HG02678 (cell line): Measurements from ENCODE around the gene APBA1.
"Not testable (repeated sequence)": the region's sequence is repeated elsewhere in the genome, so short reads cannot be mapped to it uniquely, and the experiment has no call there.

Experiments
- ATAC-seq: cut with Tn5 transposase; IDR thresholded peaks from one replicate; pipeline ENCODE4 v1.9.1; 2021; ENCODE audit warnings: mild to moderate bottlenecking, moderate library complexity; ENCODE audit not compliant: unreplicated experiment

APBA1 gene

DNA sequence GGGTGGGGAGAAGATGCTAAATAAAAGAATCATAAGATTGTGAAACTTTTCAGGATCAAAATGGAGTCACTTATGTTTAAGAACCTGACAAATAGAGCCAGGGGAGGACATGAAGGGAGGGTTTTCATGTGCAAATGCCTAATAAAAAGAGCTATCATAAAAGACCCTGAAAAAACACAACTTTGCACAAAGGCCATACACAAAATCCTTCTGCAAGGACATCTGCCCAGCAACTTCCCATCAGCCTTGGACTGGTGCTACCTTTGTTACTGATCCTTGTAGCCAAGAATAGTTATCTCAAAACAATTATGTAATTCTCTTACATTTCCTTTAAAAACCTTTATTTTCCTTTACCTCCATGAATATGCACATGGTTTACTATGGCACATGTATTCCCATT lies 63.0 kb downstream of the APBA1 start:
- ATAC-seq = no peak

GRCh38 chr9:69606089-69606488 lies 66.1 kb downstream of the APBA1 start:
- no peak for ATAC-seq

DNA sequence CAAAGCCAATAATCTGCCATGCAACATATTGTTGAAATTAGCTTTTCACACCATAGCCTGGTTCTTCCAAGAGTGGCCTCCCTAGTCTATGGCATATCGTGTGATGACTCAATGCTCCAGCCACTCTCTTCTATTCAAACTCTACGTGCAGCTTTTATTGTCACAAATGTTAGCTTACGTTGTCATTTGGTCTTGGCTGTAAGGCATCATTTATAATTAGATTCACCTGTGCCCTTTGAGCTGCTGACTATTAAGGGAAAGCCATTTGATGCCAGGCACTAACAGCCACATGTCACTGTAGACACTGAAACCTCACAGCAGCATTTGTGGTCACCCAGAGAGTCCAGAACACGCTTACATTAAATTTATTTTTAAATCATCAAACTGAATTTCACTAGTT lies 66.8 kb downstream of the APBA1 start:
- no peak for ATAC-seq

DNA sequence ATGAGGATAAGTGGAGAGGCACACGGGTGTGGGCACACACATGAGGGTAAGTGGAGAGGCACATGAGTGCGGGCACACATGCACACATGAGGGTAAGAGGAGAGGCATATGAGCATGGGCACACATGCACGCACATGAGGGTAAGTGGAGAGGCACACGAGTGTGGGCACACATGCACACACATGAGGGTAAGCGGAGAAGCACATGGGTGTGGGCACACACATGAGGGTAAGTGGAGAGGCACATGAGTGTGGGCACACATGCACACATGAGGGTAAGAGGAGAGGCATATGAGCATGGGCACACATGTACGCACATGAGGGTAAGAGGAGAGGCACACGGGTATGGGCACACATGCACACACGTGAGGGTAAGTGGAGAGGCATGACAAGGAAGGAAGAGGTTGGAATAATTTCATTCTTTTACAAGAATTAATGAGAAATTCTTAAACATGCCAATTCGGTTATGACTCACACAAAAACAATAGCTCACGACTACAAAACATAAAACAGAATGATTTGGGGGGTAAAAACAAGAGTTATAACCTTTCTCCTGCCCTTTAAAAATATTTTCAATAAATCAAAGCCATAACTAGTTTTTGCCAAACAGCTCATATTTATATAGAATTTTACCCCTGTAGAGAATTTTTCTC lies 67.5 kb downstream of the APBA1 start:
- ATAC-seq = no peak

GRCh38 chr9:69603656-69604055 lies 68.5 kb downstream of the APBA1 start:
- ATAC-seq = no peak

GRCh38 chr9:69602773-69603172 lies 69.4 kb downstream of the APBA1 start:
- no peak for ATAC-seq

- ATAC-seq = no peak
Observed at GRCh38 chr9:69601698-69602097, 70.5 kb downstream of the APBA1 start.

DNA sequence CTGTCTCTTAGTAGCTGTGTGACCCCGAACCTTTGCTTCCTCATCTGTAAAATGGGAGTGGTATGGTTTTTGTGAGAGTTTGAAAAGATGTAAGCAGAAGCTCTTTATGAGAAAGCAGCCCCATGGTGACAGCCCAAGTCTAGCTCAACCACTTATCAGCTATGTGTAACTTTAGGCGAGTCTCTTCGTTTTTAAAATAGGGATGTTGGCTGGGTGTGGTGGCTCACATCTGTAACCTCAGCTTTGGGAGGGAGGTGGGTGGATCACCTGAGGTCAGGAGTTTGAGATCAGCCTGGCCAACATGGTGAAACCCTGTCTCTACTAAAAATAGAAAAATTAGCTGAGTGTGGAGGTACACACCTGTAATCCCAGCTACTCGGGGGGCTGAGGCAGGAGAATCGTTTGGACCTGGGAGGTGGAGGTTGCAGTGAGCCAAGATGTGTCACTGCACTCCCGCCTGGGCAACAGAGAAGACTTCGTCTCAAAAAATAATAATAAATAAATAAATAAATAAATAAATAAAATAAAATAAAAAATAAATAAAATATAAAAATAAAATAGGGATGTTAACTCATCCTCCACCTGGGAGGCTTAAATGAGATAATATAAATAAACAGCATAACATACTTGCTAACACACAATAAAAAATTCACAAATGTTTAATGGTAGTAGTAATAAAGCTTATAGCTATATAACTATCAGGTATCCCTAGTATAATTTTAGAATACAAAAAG lies 71.7 kb downstream of the APBA1 start:
- no peak for ATAC-seq

DNA sequence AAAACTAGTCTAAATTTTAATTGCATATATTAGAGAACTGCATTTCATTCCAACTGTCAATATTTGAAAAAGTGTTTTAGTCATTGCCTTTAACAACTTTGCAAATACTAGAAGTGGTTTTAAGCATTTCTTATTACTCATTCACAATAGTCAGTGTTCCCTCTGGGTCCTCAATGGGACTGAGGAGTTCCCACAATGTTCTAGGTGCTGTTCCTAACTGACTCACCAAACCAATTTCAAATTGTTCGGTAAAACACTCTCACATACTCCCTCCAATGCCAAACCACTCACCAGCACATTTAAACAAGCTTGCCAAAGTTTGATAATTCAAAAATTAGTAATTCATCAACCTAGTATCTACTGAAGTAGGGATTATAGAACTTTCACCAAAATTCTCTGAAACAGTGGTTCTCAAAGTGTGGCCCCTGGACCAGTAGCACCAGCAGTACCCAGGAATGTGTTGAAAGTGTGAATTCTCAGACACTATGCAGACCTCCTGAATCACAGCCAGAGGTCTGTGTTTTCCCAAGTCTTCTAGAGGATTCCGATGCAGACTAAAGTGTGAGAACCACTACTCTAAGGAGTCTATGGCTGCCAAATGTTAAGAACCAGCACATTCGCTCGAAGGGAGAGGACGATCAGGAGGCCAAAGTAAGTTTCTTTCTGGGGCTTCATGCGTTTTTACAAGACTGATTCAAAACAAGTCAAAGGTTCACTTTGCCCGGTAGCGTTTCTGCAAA lies 72.8 kb downstream of the APBA1 start:
- ATAC-seq = no peak

DNA sequence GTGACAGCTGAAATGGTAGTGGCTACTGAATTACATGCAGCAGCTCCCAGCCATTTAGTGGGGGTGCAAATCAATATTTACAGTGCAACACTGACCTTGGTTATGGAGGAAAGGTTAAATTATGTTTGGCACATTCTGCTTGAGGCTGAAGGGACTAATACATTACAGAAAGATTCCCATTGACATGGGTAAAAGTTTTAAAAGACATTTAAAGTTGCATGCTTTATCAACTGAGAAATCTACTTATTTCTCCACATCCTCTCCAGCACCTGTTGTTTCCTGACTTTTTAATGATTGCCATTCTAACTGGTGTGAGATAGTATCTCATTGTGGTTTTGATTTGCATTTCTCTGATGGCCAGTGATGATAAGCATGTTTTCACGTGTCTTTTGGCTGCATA lies 75.3 kb downstream of the APBA1 start:
- ATAC-seq = not testable (repeated sequence)

- no peak for ATAC-seq
Observed at GRCh38 chr9:69594180-69594579, 78.0 kb downstream of the APBA1 start.

DNA sequence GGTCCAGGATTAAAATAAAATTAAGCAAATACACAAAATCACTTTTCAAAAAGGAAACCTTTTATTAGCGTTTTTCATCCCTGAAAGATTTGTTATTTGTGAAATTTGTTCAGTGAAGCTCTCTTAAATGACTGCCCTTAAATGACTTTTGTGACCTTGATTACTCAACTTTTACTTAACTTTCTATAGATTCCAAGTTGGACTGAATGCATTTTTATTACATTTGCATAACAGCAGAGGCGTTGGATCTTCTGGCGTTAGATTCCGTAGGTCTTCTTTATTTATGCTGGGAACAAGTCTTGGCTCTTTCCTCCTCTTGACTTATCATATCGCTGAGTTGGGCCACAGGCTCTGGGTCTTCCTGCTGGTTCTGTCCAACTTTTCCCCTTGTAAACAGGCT lies 78.4 kb downstream of the APBA1 start:
- no peak for ATAC-seq

- ATAC-seq = no peak
Observed at GRCh38 chr9:69593301-69593700, 78.9 kb downstream of the APBA1 start.

DNA sequence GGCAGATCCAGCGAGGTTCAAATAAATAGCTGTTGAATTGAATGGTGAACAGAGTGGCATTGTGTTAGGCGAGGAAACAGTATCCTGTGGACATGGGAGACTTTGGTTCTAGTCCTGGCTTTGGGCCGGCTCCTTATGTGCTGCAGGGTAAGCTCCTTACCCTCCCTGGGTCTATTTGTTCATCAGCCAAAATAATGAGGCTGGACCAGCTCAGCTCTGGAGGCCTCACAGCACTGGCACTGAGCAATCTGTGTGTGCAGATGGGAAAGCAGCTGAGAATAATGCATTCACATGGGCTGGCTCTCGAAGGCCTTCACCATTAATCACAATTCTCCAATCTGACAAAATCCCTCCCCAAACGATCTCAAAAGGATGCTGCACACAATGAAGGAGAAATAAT lies 81.9 kb downstream of the APBA1 start:
- no peak for ATAC-seq

GRCh38 chr9:69589156-69589555 lies 83.0 kb downstream of the APBA1 start:
- ATAC-seq = no peak

DNA sequence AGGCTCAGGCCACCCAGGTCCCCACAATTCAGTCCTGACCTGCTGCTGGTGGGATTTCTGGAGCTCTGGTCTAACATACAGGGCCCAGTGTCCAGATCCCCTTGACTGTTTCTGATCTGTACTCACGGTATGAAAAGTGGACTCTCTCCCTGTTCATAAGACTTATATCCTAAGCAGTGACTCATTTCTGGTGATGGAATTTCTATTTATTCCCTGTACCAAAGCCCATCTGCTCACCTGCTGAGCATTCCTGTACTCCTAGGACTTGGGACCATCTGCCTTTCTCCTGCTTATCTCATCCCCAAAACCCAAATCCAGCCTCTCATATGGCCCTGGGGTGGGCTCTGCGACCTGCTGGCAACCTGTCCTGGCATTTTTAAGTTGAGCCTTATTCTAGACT lies 86.6 kb downstream of the APBA1 start:
- ATAC-seq = no peak

DNA sequence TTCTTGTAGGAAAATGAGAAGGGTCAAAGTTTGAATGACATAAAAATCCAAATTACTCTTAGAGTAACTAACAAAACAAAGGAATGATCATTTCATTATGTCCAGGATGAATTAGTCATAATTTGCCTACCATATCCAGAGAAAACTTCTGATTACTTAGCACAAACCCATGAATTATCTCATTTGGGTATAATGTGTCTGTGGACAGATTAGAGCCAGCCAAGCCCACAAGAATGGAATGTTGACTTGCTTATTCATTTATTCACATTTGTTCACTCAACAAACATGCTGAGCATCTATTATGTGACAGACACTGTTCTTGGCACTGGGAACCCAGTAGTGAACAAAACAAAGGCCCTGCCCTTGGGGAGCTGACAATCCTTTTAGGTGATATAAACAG lies 87.4 kb downstream of the APBA1 start:
- ATAC-seq = no peak

GRCh38 chr9:69583645-69584234 lies 88.4 kb downstream of the APBA1 start:
- no peak for ATAC-seq

GRCh38 chr9:69582544-69583297 lies 89.5 kb downstream of the APBA1 start:
- ATAC-seq = no peak

DNA sequence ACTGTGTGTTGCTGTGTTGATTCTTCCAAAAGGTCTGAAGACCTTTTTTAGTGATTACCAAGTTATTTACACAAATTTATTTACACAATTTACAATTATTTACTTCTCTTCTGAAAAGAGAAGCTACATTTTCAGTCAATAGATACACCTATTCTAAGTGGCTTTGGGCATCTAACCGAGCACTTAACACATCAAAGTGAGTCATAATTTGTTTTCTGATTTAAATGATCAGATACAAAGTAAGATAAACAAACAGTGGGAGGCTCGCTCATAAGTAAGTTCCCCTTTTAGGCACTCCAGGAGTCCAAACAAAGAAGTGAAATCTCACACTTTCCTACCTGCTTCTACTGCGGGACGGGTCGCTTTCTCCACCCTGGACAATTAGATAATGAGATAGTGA lies 90.2 kb downstream of the APBA1 start:
- no peak for ATAC-seq
